Right cardiac atrium (tissue), 5 donors: ENCODE data around the gene MRTFA. TPM values are rescaled to one million over a fixed set of nuclear protein-coding genes. Genes with fewer than 3 reads are reported as not detected.
"Not testable (repeated sequence)": the region's sequence is repeated elsewhere in the genome, so short reads cannot be mapped to it uniquely, and the experiment has no call there.

Experiments
- ATAC-seq, 2 donors: fragments of 200-7000 bp; cut with Tn5 transposase; one replicate each; pipeline versions ENCODE4 v1.8.0 to v1.9.1; 2020; ENCODE audit warnings: moderate library complexity in 2 of 2, mild to moderate bottlenecking in 1 of 2
- DNase-seq, 3 donors: peaks; one replicate each; pipeline ENCODE4 v3.0.0-alpha.2; 2020
- H3K27ac ChIP-seq: one replicate; pipeline ENCODE4 v1.5.1; 2013; ENCODE audit warnings: mild to moderate bottlenecking, low read length, control low read depth, moderate library complexity
- H3K27me3 ChIP-seq: one replicate; pipeline ENCODE4 v1.6.1; 2013; ENCODE audit not compliant: control insufficient read depth, insufficient read depth
- H3K4me1 ChIP-seq: one replicate; pipeline ENCODE4 v1.6.1; 2013; ENCODE audit warnings: low read length; ENCODE audit not compliant: control insufficient read depth, insufficient read depth
- H3K4me3 ChIP-seq: one replicate; pipeline ENCODE4 v1.5.1; 2013; ENCODE audit warnings: low read length, control low read depth
- H3K9me3 ChIP-seq: one replicate; pipeline ENCODE4 v1.6.1; 2013; ENCODE audit warnings: low read length; ENCODE audit not compliant: control insufficient read depth
- WGBS: extraction: QIAGEN DNeasy Blood & Tissue Kit; methylation state at CpG from one replicate; pipeline ENCODE4 v1.1.7; 2013; 5-methylcytosine and 5-hydroxymethylcytosine counted together
- intact Hi-C, 4 donors: fragments of 100-400 bp; cut with DNase I; formaldehyde crosslinking; loops; one replicate each; pipeline versions ENCODE4 v1.11.0 to v1.14.0; 2022 to 2023
- polyA plus RNA-seq: library from polyadenylated mRNA; stranded (reverse); fragments of 200-250 nt; gene quantifications from one replicate; pipeline ENCODE4 v1.2.3, GENCODE V29; 2013
- total RNA-seq, 4 donors: library from RNA; stranded (reverse); fragmentation: NEBNext Ultra II Directional; extraction: Animal tissue kit (Norgen Biotek cat#: 25700); gene quantifications; one replicate each; pipeline ENCODE4 v1.2.1, GENCODE V29; 2021
- donor health status: healthy with polysubstance abuse.
- donor health status: DM: no; HTN: yes; CAD: no.
- donor health status: DM: no; HTN: no; CAD: no.
- donor health status: DM: no; HTN: yes; CAD: no; lungs with severe emphysema.
- donor health status: DM: yes; HTN: yes; CAD: no.

The MRTFA gene
- total and polyA plus RNA-seq, 5 donors, result 22.2 to 40.2 (median 31.6) TPM

DNA sequence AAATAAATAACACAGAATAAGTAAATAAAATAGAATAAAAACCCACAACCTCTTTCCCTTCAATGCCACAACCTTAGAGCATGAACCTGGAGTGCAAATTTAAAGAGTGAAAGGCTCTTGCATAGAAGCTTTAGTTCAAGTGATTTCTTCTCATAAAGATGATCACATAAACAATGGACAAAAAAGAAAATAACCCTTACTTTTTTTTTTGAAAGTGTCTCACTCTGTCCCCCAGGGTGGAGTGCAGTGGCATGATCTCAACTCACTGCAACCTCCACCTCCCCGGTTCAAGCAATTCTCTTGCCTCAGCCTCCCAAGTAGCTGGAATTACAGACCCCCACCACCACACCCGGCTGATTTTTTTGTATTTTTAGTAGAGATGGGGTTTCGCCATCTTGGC is 10.7 kb downstream of the MRTFA start:
- H3K27ac ChIP-seq, DNase-seq, ATAC-seq, H3K4me1 ChIP-seq, H3K27me3 ChIP-seq, H3K9me3 ChIP-seq, H3K4me3 ChIP-seq, intact Hi-C loops: not testable (repeated sequence)
- WGBS, result 91% methylated on average over 3 of the region's 3 CpGs

DNA sequence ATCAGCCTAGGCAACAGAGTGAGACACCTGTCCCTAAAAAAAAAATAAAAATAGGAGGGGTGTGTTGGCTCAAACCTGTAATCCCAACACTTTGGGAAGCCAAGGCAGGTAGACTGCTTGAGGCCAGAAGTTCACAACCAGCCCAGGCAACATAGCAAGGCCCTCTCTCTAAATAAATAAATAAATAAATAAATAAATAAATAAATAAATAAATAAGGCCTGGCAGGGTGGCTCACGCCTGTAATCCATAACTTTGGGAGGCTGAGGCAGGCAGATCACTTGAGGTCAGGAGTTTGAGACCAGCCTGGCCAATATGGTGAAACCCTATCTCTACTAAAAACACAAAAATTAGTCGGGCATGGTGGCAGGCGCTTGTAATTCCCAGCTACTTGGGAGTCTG is 11.2 kb downstream of the MRTFA start:
- H3K4me1 ChIP-seq, DNase-seq, intact Hi-C loops: not testable (repeated sequence)

GRCh38 chr22:40624770-40625169 is 11.7 kb downstream of the MRTFA start:
- intact Hi-C loops, result no loop called here
- ATAC-seq (no peak), DNase-seq (no peak)
- H3K27me3 ChIP-seq, result no peaks in the 10 kb centered on the region
- H3K27ac ChIP-seq, result no peak overlapping the region
- no peaks in the 10 kb centered on the region for H3K9me3 ChIP-seq
- H3K4me3 ChIP-seq, result no peak overlapping the region
- peaks cover 7% of the 10 kb centered on the region for H3K4me1 ChIP-seq
- 79% methylated on average over 1 of the region's 1 CpG for WGBS

More for the DNA sequence above, 11.2 kb downstream of the MRTFA start:
- H3K27me3 ChIP-seq, H3K27ac ChIP-seq, H3K9me3 ChIP-seq, H3K4me3 ChIP-seq, ATAC-seq: not testable (repeated sequence)
- WGBS, result 95% methylated on average over 3 of the region's 3 CpGs

DNA sequence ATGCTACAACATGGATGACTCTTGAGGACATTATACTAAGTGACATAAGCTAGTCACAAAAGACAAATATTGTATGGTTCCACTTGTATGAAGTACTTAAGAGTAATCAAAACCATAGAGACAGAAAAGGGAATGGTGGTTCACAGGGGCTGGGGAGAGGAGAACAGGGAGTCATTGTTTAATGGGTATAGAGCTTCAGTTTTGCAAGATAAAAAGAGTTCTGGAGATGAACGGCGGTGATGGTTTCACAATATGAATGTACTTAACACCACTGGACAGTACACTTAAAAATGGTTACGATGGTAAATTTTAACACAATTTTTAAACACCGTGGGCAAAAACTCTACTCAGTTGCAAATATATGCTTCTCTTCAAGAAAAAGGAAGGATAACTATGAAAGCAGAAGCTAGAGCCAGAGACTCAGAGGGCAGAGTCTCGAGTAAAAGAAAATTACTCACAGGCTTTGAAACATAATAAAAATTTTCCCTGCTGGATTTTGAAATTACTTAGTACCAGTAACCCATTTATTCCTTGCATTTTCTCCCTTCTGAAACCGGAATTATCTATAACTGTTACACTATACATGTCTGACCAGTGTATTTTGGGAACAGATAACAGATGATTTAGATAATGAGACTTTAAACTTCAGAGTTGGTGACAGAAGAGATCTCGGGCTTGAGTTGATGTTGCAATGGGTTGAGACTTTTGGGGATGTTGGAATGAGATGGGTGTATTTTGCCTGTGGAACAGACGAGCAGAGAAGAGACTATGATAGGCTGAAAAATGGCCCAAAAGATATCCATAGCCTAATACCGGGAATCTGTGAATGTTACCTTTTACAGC is 15.0 kb downstream of the MRTFA start:
- intact Hi-C loops, result no loop called here
- WGBS, result 85% methylated on average over 9 of the region's 9 CpGs
- no peak for ATAC-seq
- no peak for DNase-seq
- Histone ChIP-seq H3K27ac (no peak overlapping the region), H3K9me3 (no peaks in the 10 kb centered on the region), H3K4me3 (no peak overlapping the region), H3K4me1 (peaks cover 2% of the 10 kb centered on the region), H3K27me3 (no peaks in the 10 kb centered on the region)

GRCh38 chr22:40620464-40621046 is 16.0 kb downstream of the MRTFA start:
- intact Hi-C loops, result no loop called here
- Histone ChIP-seq H3K27ac (no peak overlapping the region), H3K4me1 (peaks cover 3% of the 10 kb centered on the region), H3K4me3 (no peak overlapping the region), H3K27me3 (no peaks in the 10 kb centered on the region), H3K9me3 (no peaks in the 10 kb centered on the region)
- no peak for DNase-seq
- WGBS, result 95% methylated on average over 1 of the region's 1 CpG
- no peak for ATAC-seq

DNA sequence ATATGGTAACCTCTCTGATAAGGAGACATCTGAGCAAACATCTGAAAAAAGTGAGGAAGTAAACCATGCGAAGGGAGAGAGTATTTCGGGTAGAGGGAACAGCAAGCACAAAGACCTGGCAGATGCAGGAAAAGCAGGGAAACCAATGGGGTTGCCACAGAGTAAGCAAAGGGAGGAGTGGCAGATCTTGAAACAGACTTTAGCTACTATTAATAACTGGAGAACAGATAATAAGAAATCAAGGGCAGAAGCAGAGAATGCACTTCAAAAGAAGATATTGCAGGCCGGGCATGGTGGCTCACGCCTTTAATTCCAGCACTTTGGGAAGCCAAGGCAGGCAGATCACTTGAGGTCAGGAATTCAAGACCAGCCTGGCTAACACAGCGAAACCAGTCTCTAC is 18.1 kb downstream of the MRTFA start:
- Histone ChIP-seq H3K4me1 (peaks cover 2% of the 10 kb centered on the region), H3K27ac (no peak overlapping the region), H3K27me3 (no peaks in the 10 kb centered on the region), H3K4me3 (no peak overlapping the region), H3K9me3 (no peaks in the 10 kb centered on the region)
- intact Hi-C loops, result no loop called here
- no peak for ATAC-seq
- no peak for DNase-seq
- WGBS, result 73% methylated on average over 5 of the region's 5 CpGs

DNA sequence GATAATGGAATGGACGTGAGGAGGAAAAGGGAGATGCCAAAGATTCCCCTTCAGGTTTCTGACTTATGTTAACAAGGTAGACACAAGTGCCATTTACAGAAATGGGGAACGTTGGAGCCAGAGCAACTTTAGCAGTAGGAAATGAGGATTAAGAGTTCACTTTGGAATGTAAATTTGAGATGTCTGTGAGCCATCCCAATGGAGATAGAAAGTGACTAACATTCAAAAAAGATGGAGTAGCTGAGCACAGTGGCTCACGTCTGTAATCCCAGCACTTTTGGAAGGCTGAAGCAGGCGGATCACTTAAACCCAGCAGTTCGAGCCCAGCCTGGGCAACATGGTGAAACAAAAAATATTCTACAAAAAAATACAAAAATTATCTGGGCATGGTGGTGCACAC is 19.9 kb downstream of the MRTFA start:
- intact Hi-C loops, result no loop called here
- no peak for DNase-seq
- Histone ChIP-seq H3K4me1 (peaks cover 3% of the 10 kb centered on the region), H3K9me3 (no peaks in the 10 kb centered on the region), H3K27ac (no peak overlapping the region), H3K4me3 (no peak overlapping the region), H3K27me3 (no peaks in the 10 kb centered on the region)
- ATAC-seq, result no peak
- WGBS, result 72% methylated on average over 5 of the region's 5 CpGs

- H3K4me1 ChIP-seq, result peaks cover 6% of the 10 kb centered on the region
- intact Hi-C loops, result no loop called here
- H3K4me3 ChIP-seq, result no peak overlapping the region
- H3K27me3 ChIP-seq, result no peaks in the 10 kb centered on the region
- DNase-seq (no peak), ATAC-seq (no peak)
- H3K27ac ChIP-seq, result no peak overlapping the region
- no peaks in the 10 kb centered on the region for H3K9me3 ChIP-seq
Measured at GRCh38 chr22:40613067-40613466, 23.5 kb downstream of the MRTFA start.

GRCh38 chr22:40612291-40612751 is 24.2 kb downstream of the MRTFA start:
- ATAC-seq, result no peak
- no peak for DNase-seq
- Histone ChIP-seq H3K4me3 (no peak overlapping the region), H3K27ac (no peak overlapping the region), H3K4me1 (peaks cover 6% of the 10 kb centered on the region), H3K9me3 (no peaks in the 10 kb centered on the region), H3K27me3 (no peaks in the 10 kb centered on the region)
- intact Hi-C loops, result no loop called here
- WGBS, result 62% methylated on average over 4 of the region's 4 CpGs

GRCh38 chr22:40611606-40612005 is 24.9 kb downstream of the MRTFA start:
- H3K27me3 ChIP-seq, result no peaks in the 10 kb centered on the region
- no peak overlapping the region for H3K4me3 ChIP-seq
- no peak overlapping the region for H3K27ac ChIP-seq
- peaks cover 9% of the 10 kb centered on the region for H3K4me1 ChIP-seq
- no peak for DNase-seq
- intact Hi-C loops, result no loop called here
- H3K9me3 ChIP-seq, result no peaks in the 10 kb centered on the region
- ATAC-seq, result no peak

- DNase-seq, result no peak
- peaks cover 7% of the 10 kb centered on the region for H3K4me1 ChIP-seq
- H3K4me3 ChIP-seq, result no peak overlapping the region
- intact Hi-C loops, result no loop called here
- H3K9me3 ChIP-seq, result no peaks in the 10 kb centered on the region
- H3K27me3 ChIP-seq, result no peaks in the 10 kb centered on the region
- WGBS, result 92% methylated on average over 1 of the region's 1 CpG
- no peak overlapping the region for H3K27ac ChIP-seq
- peak; percentile 24 to 39 for ATAC-seq
Measured at GRCh38 chr22:40610329-40610850, 26.1 kb downstream of the MRTFA start.
